IMR-90 (cell line): Measurements from ENCODE around the gene ZNF76. TPM values are rescaled to one million over a fixed set of nuclear protein-coding genes. Genes with fewer than 3 reads are reported as not detected.
A peak's percentile ranks its signal among the peaks of the same experiment; 100 is the strongest.

ENCODE experiments used
- ATAC-seq: fragments of 200-7000 bp; cut with Tn5 transposase; 2 replicates; pipeline ENCODE4 v1.9.1; 2020; ENCODE audit warnings: low read depth, mild to moderate bottlenecking, moderate library complexity
- Bru-seq: library from RNA; stranded (reverse); fragments of 400-500 nt; gene quantifications from one replicate; lab custom pipeline; 2021; lab: Mats Ljungman, UMichigan
- BruChase-seq, 2 experiments: library from RNA; stranded (reverse); fragments of 400-500 nt; gene quantifications; one replicate each; lab custom pipeline; 2021; lab: Mats Ljungman, UMichigan
- BruUV-seq: library from RNA; stranded (reverse); fragments of 400-500 nt; replicated peaks from 2 replicates; lab custom pipeline; 2021; lab: Mats Ljungman, UMichigan
- CTCF ChIA-PET: fragments of 300-600 bp; formaldehyde crosslinking; extraction: SDS; loops from one replicate; lab custom pipeline; 2021; ENCODE audit warnings: antibody characterized with exemption; lab: Yijun Ruan, JAX
- POLR2A ChIA-PET: fragments of 300-600 bp; sonication (Branson Sonifier 250); formaldehyde crosslinking; loops from one replicate; lab custom pipeline; 2022; ENCODE audit warnings: antibody characterized with exemption; ENCODE audit not compliant: unreplicated experiment; lab: Charles Lee
- DNase-seq: peaks from one replicate; pipeline ENCODE4 v3.0.0; 2013
- H2AFZ ChIP-seq: replicated peaks from 2 replicates; pipeline ENCODE3; 2013; ENCODE audit warnings: low read length, mild to moderate bottlenecking; ENCODE audit not compliant: poor library complexity
- H2AK5ac ChIP-seq: 2 replicates; pipeline ENCODE4 v1.6.1; 2013; ENCODE audit warnings: low read depth, low read length, inconsistent platforms
- H2AK9ac ChIP-seq: replicated peaks from 2 replicates; pipeline ENCODE3; 2013; ENCODE audit warnings: mild to moderate bottlenecking, low read depth, low read length, moderate library complexity; ENCODE audit not compliant: poor library complexity
- H2BK120ac ChIP-seq: 2 replicates; pipeline ENCODE4 v1.6.1; 2013; ENCODE audit warnings: low read depth, low read length, inconsistent platforms
- H2BK15ac ChIP-seq: 3 replicates; pipeline ENCODE4 v1.6.1; 2013; ENCODE audit warnings: low read depth, low read length, inconsistent platforms
- H2BK20ac ChIP-seq: 2 replicates; pipeline ENCODE4 v1.6.1; 2013; ENCODE audit warnings: low read depth, mild to moderate bottlenecking, inconsistent platforms, low read length, moderate library complexity
- H2BK5ac ChIP-seq: 2 replicates; pipeline ENCODE4 v1.6.1; 2013; ENCODE audit warnings: mild to moderate bottlenecking, low read depth, low read length, inconsistent platforms; ENCODE audit not compliant: poor library complexity, severe bottlenecking
- H3K14ac ChIP-seq: replicated peaks from 2 replicates; pipeline ENCODE4 v1.6.1; 2013; ENCODE audit warnings: low read depth, low read length, inconsistent platforms
- H3K18ac ChIP-seq: 2 replicates; pipeline ENCODE4 v1.6.1; 2013; ENCODE audit warnings: low read depth, low read length, control low read depth
- H3K23ac ChIP-seq: 2 replicates; pipeline ENCODE4 v1.6.1; 2013; ENCODE audit warnings: low read depth, low read length, inconsistent platforms
- H3K27ac ChIP-seq: 2 replicates; pipeline ENCODE4 v1.5.1; 2013; ENCODE audit warnings: mild to moderate bottlenecking, control low read depth, low read length; ENCODE audit not compliant: insufficient read depth
- H3K27me3 ChIP-seq: 2 replicates; pipeline ENCODE4 v1.6.1; 2013; ENCODE audit warnings: low read length; ENCODE audit not compliant: control insufficient read depth, insufficient read depth
- H3K36me3 ChIP-seq: 2 replicates; pipeline ENCODE4 v1.6.1; 2013; ENCODE audit warnings: low read length, mixed read lengths; ENCODE audit not compliant: control insufficient read depth, insufficient read depth
- H3K4ac ChIP-seq: 2 replicates; pipeline ENCODE4 v1.6.1; 2013; ENCODE audit warnings: low read depth, low read length, inconsistent platforms
- H3K4me1 ChIP-seq: 2 replicates; pipeline ENCODE4 v1.6.1; 2013; ENCODE audit warnings: low read length, mixed read lengths; ENCODE audit not compliant: control insufficient read depth, insufficient read depth
- H3K4me2 ChIP-seq: 2 replicates; pipeline ENCODE4 v1.6.1; 2013; ENCODE audit warnings: low read depth, mild to moderate bottlenecking, control low read depth, low read length, moderate library complexity
- H3K4me3 ChIP-seq: 2 replicates; pipeline ENCODE4 v1.5.1; 2013; ENCODE audit warnings: low read depth, mild to moderate bottlenecking, control low read depth, low read length, moderate library complexity; ENCODE audit not compliant: insufficient read depth
- H3K56ac ChIP-seq: 2 replicates; pipeline ENCODE4 v1.6.1; 2013; ENCODE audit warnings: low read length, inconsistent platforms; ENCODE audit not compliant: insufficient read depth; ENCODE audit errors: extremely low read depth
- H3K79me1 ChIP-seq, 2 experiments: 2 replicates each; pipeline ENCODE4 v1.6.1; 2013; ENCODE audit warnings: low read length in 2 of 2, inconsistent platforms in 1 of 2, low read depth in 1 of 2
- H3K9ac ChIP-seq: 2 replicates; pipeline ENCODE4 v1.6.1; 2013; ENCODE audit warnings: low read depth, low read length, control low read depth
- H3K9me1 ChIP-seq: 2 replicates; pipeline ENCODE4 v1.6.1; 2013; ENCODE audit warnings: low read length, inconsistent platforms; ENCODE audit not compliant: insufficient read depth
- H3K9me3 ChIP-seq: 2 replicates; pipeline ENCODE4 v1.6.1; 2013; ENCODE audit warnings: low read length; ENCODE audit not compliant: control insufficient read depth, insufficient read depth
- H4K20me1 ChIP-seq: 2 replicates; pipeline ENCODE4 v1.6.1; 2013; ENCODE audit warnings: low read length, inconsistent platforms; ENCODE audit not compliant: insufficient read depth
- H4K5ac ChIP-seq: 2 replicates; pipeline ENCODE4 v1.6.1; 2013; ENCODE audit warnings: mild to moderate bottlenecking, low read depth, low read length, control low read depth
- H4K8ac ChIP-seq, 2 experiments: 2 replicates each; pipeline ENCODE4 v1.6.1; 2013; ENCODE audit warnings: low read depth in 2 of 2, low read length in 2 of 2, control low read depth in 1 of 2, inconsistent platforms in 1 of 2
- H4K91ac ChIP-seq: 2 replicates; pipeline ENCODE4 v1.6.1; 2013; ENCODE audit warnings: low read depth, low read length, inconsistent platforms; ENCODE audit not compliant: insufficient read depth
- BHLHE40 ChIP-seq: fragments of 150-350 bp; IDR thresholded peaks from 2 replicates; pipeline ENCODE4 v1.6.1; 2016; ENCODE audit warnings: mild to moderate bottlenecking, low read depth, low read length
- CHD1 ChIP-seq: IDR thresholded peaks from 2 replicates; pipeline ENCODE4 v1.6.1; 2012; ENCODE audit warnings: low read depth, low read length, improper control_type of control experiment
- FOS ChIP-seq: fragments of 150-350 bp; IDR thresholded peaks from 2 replicates; pipeline ENCODE4 v1.6.1; 2016; ENCODE audit warnings: low read depth, low read length
- MAFK ChIP-seq: IDR thresholded peaks from 2 replicates; pipeline ENCODE4 v1.6.1; 2012; ENCODE audit warnings: low read depth, low read length, improper control_type of control experiment
- MAZ ChIP-seq: IDR thresholded peaks from 2 replicates; pipeline ENCODE4 v1.6.1; 2012; ENCODE audit warnings: low read depth, mild to moderate bottlenecking, low read length, improper control_type of control experiment, moderate library complexity, borderline replicate concordance
- MXI1 ChIP-seq: IDR thresholded peaks from 2 replicates; pipeline ENCODE4 v1.6.1; 2012; ENCODE audit warnings: low read depth, mild to moderate bottlenecking, low read length, moderate library complexity, borderline replicate concordance
- POLR2A ChIP-seq: IDR thresholded peaks from 2 replicates; pipeline ENCODE4 v1.6.1; 2012; ENCODE audit warnings: mild to moderate bottlenecking, low read depth, low read length
- RCOR1 ChIP-seq: IDR thresholded peaks from 2 replicates; pipeline ENCODE4 v1.6.1; 2012; ENCODE audit warnings: mild to moderate bottlenecking, low read length, improper control_type of control experiment; ENCODE audit not compliant: insufficient replicate concordance
- RFX5 ChIP-seq: IDR thresholded peaks from 2 replicates; pipeline ENCODE4 v1.8.0; 2012; ENCODE audit warnings: low read depth, mild to moderate bottlenecking, low read length, moderate library complexity
- SMC3 ChIP-seq: fragments of 150-350 bp; IDR thresholded peaks from 2 replicates; pipeline ENCODE4 v1.6.1; 2016; ENCODE audit warnings: low read depth, mild to moderate bottlenecking, antibody characterized with exemption, low read length, moderate library complexity
- WGBS, 2 experiments: methylation state at CpG; one replicate each; pipeline versions ENCODE4 v1.1.5 to v1.1.7; 2013; ENCODE audit warnings: missing lambda C conversion rate in 2 of 2; ENCODE audit not compliant: insufficient read length in 1 of 2; ENCODE audit errors: extremely low coverage in 2 of 2; 5-methylcytosine and 5-hydroxymethylcytosine counted together
- dilution Hi-C: fragments of 300-500 bp; cut with HindIII; formaldehyde crosslinking; loops from one replicate; pipeline ENCODE4 v1.14.3; 2018; ENCODE audit warnings: low sequenced_read_pairs; ENCODE audit not compliant: unreplicated experiment
- in situ Hi-C: fragments of 300-500 bp; cut with MboI; formaldehyde crosslinking; loops from 3 replicates; pipeline ENCODE4 v1.14.3; 2019; ENCODE audit warnings: low sequenced_read_pairs, inconsistent platforms, mixed read lengths
- intact Hi-C: fragments of 100-400 bp; cut with micrococcal nuclease; formaldehyde crosslinking; loops from 2 replicates; pipeline ENCODE4 v1.10.0; 2022
- long read RNA-seq: library from polyadenylated mRNA; unstranded; transcript quantifications from one replicate; pipeline ENCODE4 v2.0.0, GENCODE V29; 2021; ENCODE audit not compliant: unreplicated experiment
- polyA plus RNA-seq, 3 experiments: library from polyadenylated mRNA; depleted of rRNA; stranded (reverse); fragments of >200 nt; gene quantifications; 2 replicates each; pipeline ENCODE4 v1.2.3, GENCODE V29; 2012; ENCODE audit warnings: low replicate concordance in 1 of 3
- total RNA-seq: library from RNA; depleted of rRNA; stranded (reverse); fragments of >200 nt; gene quantifications from 2 replicates; pipeline ENCODE4 v1.2.3, GENCODE V29; 2012; rRNA removed
- TF ChIP-seq, protein P1 (sequence below): fragments of 150-350 bp; IDR thresholded peaks from 2 replicates; pipeline ENCODE4 v1.6.1; 2017; ENCODE audit warnings: mild to moderate bottlenecking, antibody characterized with exemption, low read length, low read depth
- TF ChIP-seq, protein P2 (sequence below): fragments of 150-350 bp; IDR thresholded peaks from 2 replicates; pipeline ENCODE4 v1.6.1; 2016; ENCODE audit warnings: low read depth, mild to moderate bottlenecking, low read length, moderate library complexity, borderline replicate concordance

Gene ZNF76
- total RNA-seq (15.3 and 19.9 TPM in 2 replicates), polyA plus RNA-seq (2012; rRNA removed) (21.1 and 22.5 TPM in 2 replicates), Bru-seq, nascent RNA (percentile 64 among the genes with signal in this experiment), BruChase-seq, experiment 1, labeled RNA remaining after a 6-hour chase (percentile 76 among the genes with signal in this experiment), BruChase-seq, experiment 2, labeled RNA remaining after a 2-hour chase (percentile 63 among the genes with signal in this experiment)
- 13.4 and 13.9 TPM in 2 replicates for polyA plus RNA-seq (2012; cell fraction: cytosol; rRNA removed)
- 87.4 and 150 TPM in 2 replicates for polyA plus RNA-seq (2012; cell fraction: nucleus; rRNA removed; ENCODE audit: low replicate concordance)
- long read RNA-seq, partial matches to known transcripts, result 19 of 28 reads
- long read RNA-seq, other reads (novel, unspliced or antisense), result 4 of 28 reads

DNA sequence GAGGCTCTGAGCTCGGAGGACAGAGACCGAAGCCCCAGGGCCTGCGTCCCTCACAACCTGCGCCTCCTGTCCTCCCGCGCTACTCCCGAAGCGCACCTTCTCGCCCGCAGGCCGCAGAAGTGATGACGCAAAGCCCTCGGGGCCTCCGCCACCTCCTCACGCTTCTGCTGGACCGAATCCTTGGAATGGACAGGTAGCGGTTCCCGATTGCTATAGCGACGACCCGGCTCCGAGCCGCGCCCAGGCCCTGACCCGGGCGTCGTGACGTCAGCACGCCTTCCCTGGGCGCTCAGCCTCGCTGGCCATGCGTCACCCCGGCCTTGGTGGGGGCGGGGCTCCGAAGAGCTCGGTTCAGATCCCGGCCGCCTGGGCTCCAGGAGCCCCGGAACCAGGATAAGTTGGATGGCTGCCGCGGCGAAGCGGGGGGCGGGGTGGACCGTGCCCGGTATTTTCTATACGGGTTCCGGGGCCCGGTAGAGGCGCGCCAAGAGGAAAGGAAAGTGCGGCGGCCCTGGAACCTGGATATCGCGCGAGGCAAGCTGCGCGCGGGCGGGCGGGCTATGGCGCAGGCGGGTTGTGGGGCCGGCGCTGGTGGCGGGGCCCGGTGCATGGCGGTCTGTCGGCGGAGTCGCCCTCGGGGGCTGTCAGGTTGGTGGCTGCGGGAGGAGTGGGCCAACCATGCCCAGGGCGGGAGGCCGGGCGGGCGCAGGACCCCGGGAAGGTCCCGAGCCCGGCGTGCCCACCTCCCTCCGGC is at the start of gene ZNF76:
TSS of gene ZNF76 (plus strand) at position 542 of the 754 bp plus-strand sequence. CDS start 21,417 bp downstream, outside the sequence.
- H4K5ac ChIP-seq, result peak within 1 kb of the TSS; percentile 74
- DNase-seq, result peak; percentile 95
- 0% methylated on average over 47 of the region's 82 CpGs; no CpG with 5 or more reads in 1 of the 2 experiments for WGBS, 2 experiments
- ChIA-PET CTCF (interaction anchor here (1.0 kb wide), 1 partner anchor 10 kb away, joined by 4 read pairs; no protein-coding TSS in a partner anchor), POLR2A (interaction anchor here (0.6 kb wide), 1 partner anchor 444 kb away, joined by 4 read pairs; no protein-coding TSS in a partner anchor)
- H2AK5ac ChIP-seq, result peak within 1 kb of the TSS; percentile 90
- peak within 1 kb of the TSS; percentile 64 for H3K4me3 ChIP-seq
- H3K18ac ChIP-seq, result peak within 1 kb of the TSS; percentile 37; the same call in 1 of the 2 replicates
- H3K9me1 ChIP-seq, result peaks cover 9% of the 10 kb centered on the region
- dilution Hi-C loops (no loop called here), intact Hi-C loops (loop anchor here (1.0 kb wide), 1 partner anchor 29 kb away; no protein-coding TSS in a partner anchor), in situ Hi-C loops (no loop called here)
- peak within 1 kb of the TSS; percentile 66; the same call in 1 of the 3 replicates for H2BK15ac ChIP-seq
- H3K36me3 ChIP-seq, result no peaks in the 10 kb centered on the region
- H3K9ac ChIP-seq, result peak within 1 kb of the TSS; percentile 60
- peak within 1 kb of the TSS; percentile 56 for H2BK120ac ChIP-seq
- H3K9me3 ChIP-seq, result no peaks in the 10 kb centered on the region
- peak within 1 kb of the TSS; percentile 99 for H2AFZ ChIP-seq
- peak within 1 kb of the TSS; percentile 87 to 92 for H4K8ac ChIP-seq
- H2AK9ac ChIP-seq, result peak within 1 kb of the TSS; percentile 80
- H3K56ac ChIP-seq, result peak within 1 kb of the TSS; percentile 76
- peaks cover 8% of the 10 kb centered on the region; the same call in 1 of the 2 replicates for H3K4me1 ChIP-seq
- H4K91ac ChIP-seq, result peak within 1 kb of the TSS; percentile 84
- no peaks in the 10 kb centered on the region for H4K20me1 ChIP-seq
- peak; percentile 90 for ATAC-seq
- peaks cover 25 to 42% of the 10 kb centered on the region in 2 experiments for H3K79me1 ChIP-seq
- H3K4ac ChIP-seq, result peak within 1 kb of the TSS; percentile 89
- H3K4me2 ChIP-seq, result peak within 1 kb of the TSS; percentile 96
- peak within 1 kb of the TSS; percentile 66 for H3K27ac ChIP-seq
- H2BK5ac ChIP-seq, result peak within 1 kb of the TSS; percentile 59
- no peak within 1 kb of the TSS for H2BK20ac ChIP-seq
- peak within 1 kb of the TSS; percentile 91 for H3K14ac ChIP-seq
- H3K23ac ChIP-seq, result peak within 1 kb of the TSS; percentile 95
- no peaks in the 10 kb centered on the region for H3K27me3 ChIP-seq
- no TSS peak for BruUV-seq
- TF ChIP-seq MAFK (no peak), MXI1 (0 out of 2 replicates have a peak, but pooled peaks have one; percentile 14), CHD1 (no peak), BHLHE40 (peak; percentile 80), MAZ (0 out of 2 replicates have a peak, but pooled peaks have one; percentile 79), RFX5 (no peak), SMC3 (0 out of 2 replicates have a peak, but pooled peaks have one; percentile 16), POLR2A (peak; percentile 58; the same call in 1 of the 2 replicates), RCOR1 (peak; percentile 3), FOS (peak; percentile 100)
- TF ChIP-seq, protein P1, sequence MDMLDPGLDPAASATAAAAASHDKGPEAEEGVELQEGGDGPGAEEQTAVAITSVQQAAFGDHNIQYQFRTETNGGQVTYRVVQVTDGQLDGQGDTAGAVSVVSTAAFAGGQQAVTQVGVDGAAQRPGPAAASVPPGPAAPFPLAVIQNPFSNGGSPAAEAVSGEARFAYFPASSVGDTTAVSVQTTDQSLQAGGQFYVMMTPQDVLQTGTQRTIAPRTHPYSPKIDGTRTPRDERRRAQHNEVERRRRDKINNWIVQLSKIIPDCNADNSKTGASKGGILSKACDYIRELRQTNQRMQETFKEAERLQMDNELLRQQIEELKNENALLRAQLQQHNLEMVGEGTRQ, result 0 out of 2 replicates have a peak, but pooled peaks have one; percentile 5
- TF ChIP-seq, protein P2, sequence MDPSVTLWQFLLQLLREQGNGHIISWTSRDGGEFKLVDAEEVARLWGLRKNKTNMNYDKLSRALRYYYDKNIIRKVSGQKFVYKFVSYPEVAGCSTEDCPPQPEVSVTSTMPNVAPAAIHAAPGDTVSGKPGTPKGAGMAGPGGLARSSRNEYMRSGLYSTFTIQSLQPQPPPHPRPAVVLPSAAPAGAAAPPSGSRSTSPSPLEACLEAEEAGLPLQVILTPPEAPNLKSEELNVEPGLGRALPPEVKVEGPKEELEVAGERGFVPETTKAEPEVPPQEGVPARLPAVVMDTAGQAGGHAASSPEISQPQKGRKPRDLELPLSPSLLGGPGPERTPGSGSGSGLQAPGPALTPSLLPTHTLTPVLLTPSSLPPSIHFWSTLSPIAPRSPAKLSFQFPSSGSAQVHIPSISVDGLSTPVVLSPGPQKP, result no peak
